ENCODE data around the gene KLC3. TPM values are rescaled to one million over a fixed set of nuclear protein-coding genes. Genes with fewer than 3 reads are reported as not detected.

The KLC3 gene
- total RNA-seq, 1 donor from 2014 or later: 8.9 TPM

DNA sequence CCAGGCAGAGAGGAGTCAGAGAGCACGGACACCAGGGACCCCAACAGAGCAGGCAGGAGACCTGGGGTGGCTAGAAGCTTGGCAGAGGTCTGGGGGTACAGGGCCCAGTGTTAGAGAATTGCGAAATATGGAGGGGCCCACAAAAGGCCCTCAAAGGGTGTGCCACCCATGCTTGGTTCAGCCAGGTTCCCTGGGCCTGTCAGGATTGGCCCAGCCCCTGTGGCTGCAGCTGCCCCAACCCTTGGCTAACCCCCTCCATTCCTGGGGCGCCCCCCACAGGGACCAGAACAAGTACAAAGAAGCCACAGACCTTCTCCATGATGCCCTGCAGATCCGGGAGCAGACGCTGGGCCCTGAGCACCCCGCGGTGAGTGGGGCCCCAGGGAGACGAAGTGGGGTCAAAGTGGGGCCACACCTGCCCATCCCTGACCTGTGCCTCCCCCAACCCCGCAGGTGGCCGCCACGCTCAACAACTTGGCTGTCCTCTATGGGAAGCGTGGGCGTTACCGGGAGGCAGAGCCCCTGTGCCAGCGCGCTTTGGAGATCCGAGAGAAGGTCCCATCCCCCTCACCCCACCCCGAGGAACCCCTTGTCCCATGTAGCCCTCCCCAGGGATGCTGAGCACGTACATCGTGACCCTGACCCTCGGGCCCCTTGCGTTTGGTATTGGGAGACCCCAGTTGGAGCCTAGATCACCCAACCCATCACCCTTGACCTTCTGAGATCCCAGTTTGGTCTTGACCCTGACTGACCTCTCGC lies 8.0 kb downstream of the KLC3 start:
- H3K36me3 ChIP-seq (ENCODE audit: control insufficient read depth, insufficient read depth, low read length): no peaks in the 10 kb centered on the region
- DNase-seq (ENCODE audit: low read depth): no peak
- H3K27me3 ChIP-seq (ENCODE audit: control insufficient read depth, insufficient read depth, low read length): peaks cover 22% of the 10 kb centered on the region
- H3K4me3 ChIP-seq (ENCODE audit: low read depth, low read length): no peak overlapping the region
- TF ChIP-seq, protein P1, sequence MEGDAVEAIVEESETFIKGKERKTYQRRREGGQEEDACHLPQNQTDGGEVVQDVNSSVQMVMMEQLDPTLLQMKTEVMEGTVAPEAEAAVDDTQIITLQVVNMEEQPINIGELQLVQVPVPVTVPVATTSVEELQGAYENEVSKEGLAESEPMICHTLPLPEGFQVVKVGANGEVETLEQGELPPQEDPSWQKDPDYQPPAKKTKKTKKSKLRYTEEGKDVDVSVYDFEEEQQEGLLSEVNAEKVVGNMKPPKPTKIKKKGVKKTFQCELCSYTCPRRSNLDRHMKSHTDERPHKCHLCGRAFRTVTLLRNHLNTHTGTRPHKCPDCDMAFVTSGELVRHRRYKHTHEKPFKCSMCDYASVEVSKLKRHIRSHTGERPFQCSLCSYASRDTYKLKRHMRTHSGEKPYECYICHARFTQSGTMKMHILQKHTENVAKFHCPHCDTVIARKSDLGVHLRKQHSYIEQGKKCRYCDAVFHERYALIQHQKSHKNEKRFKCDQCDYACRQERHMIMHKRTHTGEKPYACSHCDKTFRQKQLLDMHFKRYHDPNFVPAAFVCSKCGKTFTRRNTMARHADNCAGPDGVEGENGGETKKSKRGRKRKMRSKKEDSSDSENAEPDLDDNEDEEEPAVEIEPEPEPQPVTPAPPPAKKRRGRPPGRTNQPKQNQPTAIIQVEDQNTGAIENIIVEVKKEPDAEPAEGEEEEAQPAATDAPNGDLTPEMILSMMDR (IDR thresholded peaks at IDR 0.05; ENCODE audit: insufficient read depth, low read length, poor library complexity, severe bottlenecking): no peak

DNA sequence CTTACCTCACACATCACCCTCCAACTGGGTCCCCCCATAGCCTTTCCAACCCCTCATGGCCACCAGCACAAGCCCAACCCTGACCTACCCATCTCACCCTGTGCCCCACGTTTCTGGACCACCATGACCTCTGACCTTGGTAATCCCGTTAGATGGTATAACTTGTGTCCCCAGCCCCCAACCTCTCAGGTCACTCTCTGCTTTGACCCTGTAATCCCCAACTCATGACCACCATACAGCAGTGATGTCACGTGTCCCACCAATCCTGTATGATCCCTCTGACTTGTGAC lies 8.5 kb downstream of the KLC3 start:
- no peak for DNase-seq (ENCODE audit: low read depth)
- no peak overlapping the region for H3K4me3 ChIP-seq (ENCODE audit: low read depth, low read length)
- H3K36me3 ChIP-seq (ENCODE audit: control insufficient read depth, insufficient read depth, low read length): no peaks in the 10 kb centered on the region
- TF ChIP-seq, protein P1 (IDR thresholded peaks at IDR 0.05; ENCODE audit: insufficient read depth, low read length, poor library complexity, severe bottlenecking): no peak
- H3K27me3 ChIP-seq (ENCODE audit: control insufficient read depth, insufficient read depth, low read length): peaks cover 22% of the 10 kb centered on the region

DNA sequence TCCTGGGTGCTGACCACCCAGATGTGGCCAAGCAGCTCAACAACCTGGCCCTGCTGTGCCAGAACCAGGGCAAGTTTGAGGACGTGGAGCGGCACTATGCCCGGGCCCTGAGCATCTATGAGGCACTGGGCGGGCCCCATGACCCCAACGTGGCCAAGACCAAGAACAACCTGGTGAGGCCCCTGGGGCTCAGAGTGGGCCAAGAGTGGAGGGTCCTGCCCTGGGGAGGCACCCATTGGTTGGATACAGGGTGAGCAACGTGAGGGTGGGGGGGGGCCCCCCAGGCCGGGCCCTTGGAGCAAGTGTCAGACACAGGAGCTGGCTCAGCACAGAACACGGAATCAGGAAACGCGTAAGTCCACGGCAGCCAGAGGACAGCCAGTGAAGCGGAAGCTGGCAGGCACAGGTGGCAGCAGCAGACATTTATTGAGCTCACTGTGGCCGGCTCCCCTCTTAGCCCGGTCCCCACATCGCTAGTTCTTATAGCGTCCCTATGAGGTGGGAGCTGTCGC lies 8.9 kb downstream of the KLC3 start:
- H3K36me3 ChIP-seq (ENCODE audit: control insufficient read depth, insufficient read depth, low read length): no peaks in the 10 kb centered on the region
- DNase-seq (ENCODE audit: low read depth): no peak
- no peak overlapping the region for H3K4me3 ChIP-seq (ENCODE audit: low read depth, low read length)

DNA sequence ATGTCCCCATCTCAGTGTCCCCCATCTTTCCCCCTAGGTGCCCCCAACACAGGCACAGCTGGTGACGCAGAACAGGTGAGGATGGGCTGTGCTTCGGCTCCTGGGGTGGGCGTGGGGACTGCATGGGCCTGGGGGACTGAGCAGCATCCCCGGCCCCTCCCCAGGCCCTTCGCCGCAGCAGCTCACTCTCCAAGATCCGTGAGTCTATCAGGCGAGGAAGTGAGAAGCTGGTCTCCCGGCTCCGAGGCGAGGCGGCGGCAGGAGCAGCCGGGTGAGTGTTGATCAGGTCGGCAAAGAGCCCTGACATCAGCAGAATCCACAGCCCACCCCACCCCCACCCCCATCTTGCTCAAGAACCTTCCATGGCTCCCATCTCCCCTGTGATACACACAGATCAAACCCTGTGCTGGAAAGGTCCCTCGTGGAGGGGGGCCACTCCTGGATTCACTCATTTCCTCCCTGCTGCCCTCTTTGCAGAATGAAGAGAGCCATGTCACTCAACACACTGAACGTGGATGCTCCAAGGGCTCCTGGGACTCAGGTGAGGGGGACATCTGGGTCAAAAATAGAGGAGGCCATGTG lies 10.0 kb downstream of the KLC3 start:
- TF ChIP-seq, protein P1 (IDR thresholded peaks at IDR 0.05; ENCODE audit: insufficient read depth, low read length, poor library complexity, severe bottlenecking): no peak
- H3K36me3 ChIP-seq (ENCODE audit: control insufficient read depth, insufficient read depth, low read length): no peaks in the 10 kb centered on the region
- no peak overlapping the region for H3K4me3 ChIP-seq (ENCODE audit: low read depth, low read length)
- H3K27me3 ChIP-seq (ENCODE audit: control insufficient read depth, insufficient read depth, low read length): peaks cover 19% of the 10 kb centered on the region
- no peak for DNase-seq (ENCODE audit: low read depth)

More for the DNA sequence above, 8.9 kb downstream of the KLC3 start:
- TF ChIP-seq, protein P1 (IDR thresholded peaks at IDR 0.05; ENCODE audit: insufficient read depth, low read length, poor library complexity, severe bottlenecking): no peak
- peaks cover 22% of the 10 kb centered on the region for H3K27me3 ChIP-seq (ENCODE audit: control insufficient read depth, insufficient read depth, low read length)

DNA sequence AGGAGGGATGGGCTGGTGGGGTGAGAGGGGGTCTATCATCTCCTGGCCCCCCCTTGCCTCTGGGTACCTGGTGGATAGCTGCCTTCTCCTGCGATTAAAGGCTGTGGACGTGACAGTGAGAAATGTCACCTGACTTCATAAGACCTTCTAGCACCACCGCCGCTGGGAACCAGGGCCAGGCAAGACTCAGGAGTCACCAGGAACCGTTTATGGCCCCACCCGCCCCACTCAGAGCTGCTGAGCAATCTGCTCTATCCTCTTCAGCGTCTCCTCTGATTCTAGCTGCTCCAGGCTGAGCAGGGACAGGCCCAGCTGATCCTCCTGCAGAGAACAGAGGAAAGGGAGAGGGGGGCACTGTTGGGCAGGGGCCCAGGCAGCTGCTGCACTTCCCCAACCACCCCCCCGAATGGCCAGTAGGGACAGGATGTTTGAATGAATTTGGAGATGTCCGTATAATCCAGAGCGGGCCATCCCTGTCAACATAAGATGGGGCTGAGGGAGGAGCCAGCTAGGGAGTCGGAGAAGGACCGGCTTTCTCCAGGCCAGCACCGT lies 10.9 kb downstream of the KLC3 start:
- peaks cover 13% of the 10 kb centered on the region for H3K27me3 ChIP-seq (ENCODE audit: control insufficient read depth, insufficient read depth, low read length)
- TF ChIP-seq, protein P1 (IDR thresholded peaks at IDR 0.05; ENCODE audit: insufficient read depth, low read length, poor library complexity, severe bottlenecking): no peak
- H3K4me3 ChIP-seq (ENCODE audit: low read depth, low read length): no peak overlapping the region
- no peak for DNase-seq (ENCODE audit: low read depth)
- no peaks in the 10 kb centered on the region for H3K36me3 ChIP-seq (ENCODE audit: control insufficient read depth, insufficient read depth, low read length)

Data from kidney epithelial cell (primary cell).